ENCODE data around the gene NAE1.

GRCh38 chr16:66844342-66845079, 13.7 kb upstream of the NAE1 start, which contains the start of gene CA7:
- TF ChIP-seq CTCF (conservative IDR thresholded peaks at IDR 0.05; ENCODE audit: low read length) (no peak), EZH2phosphoT487 (IDR thresholded peaks at IDR 0.05; ENCODE audit: borderline replicate concordance, low read depth, low read length) (no peak)
